GM10266 (cell line): ENCODE data around the gene HDAC4.
"Not testable (repeated sequence)": the region's sequence is repeated elsewhere in the genome, so short reads cannot be mapped to it uniquely, and the experiment has no call there.

Source experiments
- DNase-seq: peaks from one replicate; pipeline ENCODE4 v3.0.0; 2012; ENCODE audit errors: extremely low spot score
- TF ChIP-seq, protein P1 (sequence below): IDR thresholded peaks from 2 replicates; pipeline ENCODE4 v1.5.1; 2012; ENCODE audit warnings: mild to moderate bottlenecking, low read depth; ENCODE audit not compliant: control insufficient read depth, insufficient read depth; ENCODE audit errors: missing control alignments

Gene HDAC4

DNA sequence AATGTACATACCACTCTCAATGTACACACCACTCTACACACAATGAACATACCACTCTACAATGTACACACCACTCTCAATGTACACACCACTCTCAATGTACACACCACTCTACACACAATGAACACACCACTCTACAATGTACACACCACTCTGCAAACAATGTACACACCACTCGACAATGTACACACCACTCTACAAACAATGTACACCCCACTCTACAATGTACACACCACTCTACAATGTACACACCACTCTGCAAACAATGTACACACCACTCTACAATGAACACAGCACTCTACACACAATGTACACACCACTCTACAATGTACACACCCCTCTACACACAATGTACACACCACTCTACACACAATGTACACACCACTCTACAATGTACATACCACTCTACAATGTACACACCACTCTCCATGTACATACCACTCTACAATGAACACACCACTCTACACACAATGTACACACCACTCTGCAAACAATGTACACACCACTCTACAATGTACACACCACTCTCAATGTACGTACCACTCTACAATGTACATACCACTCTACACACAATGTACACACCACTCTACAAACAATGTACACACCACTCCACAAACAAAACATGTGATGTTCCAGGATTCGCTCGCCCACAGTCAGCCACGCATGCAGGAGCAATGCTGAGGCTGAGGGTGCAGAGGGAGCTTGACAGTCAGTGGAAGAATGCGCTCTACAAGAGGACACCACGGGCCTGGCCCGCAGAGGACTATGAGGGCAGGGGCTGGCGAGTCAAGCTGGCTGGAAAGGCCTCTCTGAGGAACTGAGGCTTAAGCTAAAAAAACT lies 118.2 kb downstream of the HDAC4 start:
- DNase-seq: no peak
- TF ChIP-seq, protein P1, sequence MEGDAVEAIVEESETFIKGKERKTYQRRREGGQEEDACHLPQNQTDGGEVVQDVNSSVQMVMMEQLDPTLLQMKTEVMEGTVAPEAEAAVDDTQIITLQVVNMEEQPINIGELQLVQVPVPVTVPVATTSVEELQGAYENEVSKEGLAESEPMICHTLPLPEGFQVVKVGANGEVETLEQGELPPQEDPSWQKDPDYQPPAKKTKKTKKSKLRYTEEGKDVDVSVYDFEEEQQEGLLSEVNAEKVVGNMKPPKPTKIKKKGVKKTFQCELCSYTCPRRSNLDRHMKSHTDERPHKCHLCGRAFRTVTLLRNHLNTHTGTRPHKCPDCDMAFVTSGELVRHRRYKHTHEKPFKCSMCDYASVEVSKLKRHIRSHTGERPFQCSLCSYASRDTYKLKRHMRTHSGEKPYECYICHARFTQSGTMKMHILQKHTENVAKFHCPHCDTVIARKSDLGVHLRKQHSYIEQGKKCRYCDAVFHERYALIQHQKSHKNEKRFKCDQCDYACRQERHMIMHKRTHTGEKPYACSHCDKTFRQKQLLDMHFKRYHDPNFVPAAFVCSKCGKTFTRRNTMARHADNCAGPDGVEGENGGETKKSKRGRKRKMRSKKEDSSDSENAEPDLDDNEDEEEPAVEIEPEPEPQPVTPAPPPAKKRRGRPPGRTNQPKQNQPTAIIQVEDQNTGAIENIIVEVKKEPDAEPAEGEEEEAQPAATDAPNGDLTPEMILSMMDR: no peak

- not testable (repeated sequence) for DNase-seq
Measured at GRCh38 chr2:239280296-239281017, 120.4 kb downstream of the HDAC4 start.

- TF ChIP-seq, protein P1: no peak
- DNase-seq: no peak
Measured at GRCh38 chr2:239279508-239280295, 121.1 kb downstream of the HDAC4 start.

DNA sequence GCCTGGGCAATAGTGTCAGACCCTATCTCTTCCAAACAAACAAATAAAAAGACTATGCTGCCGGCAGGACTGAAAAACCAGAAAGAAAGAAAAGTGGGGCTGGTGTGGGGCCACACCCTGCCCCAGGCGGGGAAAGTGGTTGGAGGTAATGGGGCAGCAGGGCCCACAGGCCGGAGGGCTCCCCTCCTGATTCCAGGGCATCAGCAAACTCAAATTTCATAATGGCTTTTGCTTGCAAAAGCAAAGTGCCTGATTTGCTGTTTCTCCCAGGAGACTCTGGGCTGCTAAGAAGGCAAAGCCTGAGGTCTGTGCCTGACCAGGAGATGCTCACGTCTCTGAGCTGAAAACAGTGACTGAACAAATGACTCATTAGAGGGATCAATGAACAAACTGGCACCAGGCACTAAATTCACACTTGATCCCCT lies 121.9 kb downstream of the HDAC4 start:
- TF ChIP-seq, protein P1: no peak
- no peak for DNase-seq

- TF ChIP-seq, protein P1: no peak
- DNase-seq: no peak
Measured at GRCh38 chr2:239278361-239278760, 122.5 kb downstream of the HDAC4 start.

- DNase-seq: no peak
- TF ChIP-seq, protein P1: no peak
Measured at GRCh38 chr2:239277401-239278085, 123.3 kb downstream of the HDAC4 start.

DNA sequence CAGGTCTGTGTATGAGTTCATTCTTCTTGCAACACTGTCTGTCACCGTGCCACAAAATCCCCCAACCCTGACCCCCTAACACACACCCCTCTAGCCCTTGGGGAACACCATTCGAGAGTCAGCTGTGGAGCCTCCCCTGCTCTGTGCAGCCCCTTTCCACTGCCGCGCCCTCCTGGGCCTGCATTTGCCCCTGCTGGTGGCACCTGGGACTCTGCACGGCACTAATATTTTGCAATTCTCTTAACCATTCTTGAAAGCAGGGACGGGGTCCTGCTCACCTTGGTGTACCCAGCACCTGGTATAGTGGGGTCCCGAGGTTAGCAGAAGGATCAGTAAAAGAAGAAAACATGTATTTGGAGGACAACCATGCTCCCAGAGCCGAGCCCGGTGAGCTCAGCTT lies 124.0 kb downstream of the HDAC4 start:
- no peak for DNase-seq
- TF ChIP-seq, protein P1: no peak
